ENCODE measurements around the gene HCRTR1. TPM values are rescaled to one million over a fixed set of nuclear protein-coding genes. Genes with fewer than 3 reads are reported as not detected.
A peak's percentile ranks its signal among the peaks of the same experiment; 100 is the strongest.

The HCRTR1 gene
- total and polyA plus RNA-seq, 8 donors = not detected

- H3K4me3 ChIP-seq = no peak overlapping the region
- DNase-seq = no peak
These were observed 47.3 kb upstream of the HCRTR1 start for GRCh38 chr1:31570228-31570627.

GRCh38 chr1:31570906-31571305 is 46.6 kb upstream of the HCRTR1 start:
- H3K9me3 ChIP-seq = no peaks in the 10 kb centered on the region
- H3K4me1 ChIP-seq = peaks cover 34 to 45% (median 34%) of the 10 kb centered on the region in 4 donors
- H3K4me3 ChIP-seq = no peak overlapping the region
- intact Hi-C loops (cut with DNase I; ENCODE audit: low total_unique reads) = no loop called here
- DNase-seq = no peak
- H3K27ac ChIP-seq = no peak overlapping the region
- no peaks in the 10 kb centered on the region for H3K27me3 ChIP-seq
- TF ChIP-seq POLR2A (IDR thresholded peaks at IDR 0.05) (no peak), EP300 (IDR thresholded peaks at IDR 0.05) (no peak), POLR2AphosphoS5 (IDR thresholded peaks at IDR 0.05) (no peak)
- TF ChIP-seq, protein P1, sequence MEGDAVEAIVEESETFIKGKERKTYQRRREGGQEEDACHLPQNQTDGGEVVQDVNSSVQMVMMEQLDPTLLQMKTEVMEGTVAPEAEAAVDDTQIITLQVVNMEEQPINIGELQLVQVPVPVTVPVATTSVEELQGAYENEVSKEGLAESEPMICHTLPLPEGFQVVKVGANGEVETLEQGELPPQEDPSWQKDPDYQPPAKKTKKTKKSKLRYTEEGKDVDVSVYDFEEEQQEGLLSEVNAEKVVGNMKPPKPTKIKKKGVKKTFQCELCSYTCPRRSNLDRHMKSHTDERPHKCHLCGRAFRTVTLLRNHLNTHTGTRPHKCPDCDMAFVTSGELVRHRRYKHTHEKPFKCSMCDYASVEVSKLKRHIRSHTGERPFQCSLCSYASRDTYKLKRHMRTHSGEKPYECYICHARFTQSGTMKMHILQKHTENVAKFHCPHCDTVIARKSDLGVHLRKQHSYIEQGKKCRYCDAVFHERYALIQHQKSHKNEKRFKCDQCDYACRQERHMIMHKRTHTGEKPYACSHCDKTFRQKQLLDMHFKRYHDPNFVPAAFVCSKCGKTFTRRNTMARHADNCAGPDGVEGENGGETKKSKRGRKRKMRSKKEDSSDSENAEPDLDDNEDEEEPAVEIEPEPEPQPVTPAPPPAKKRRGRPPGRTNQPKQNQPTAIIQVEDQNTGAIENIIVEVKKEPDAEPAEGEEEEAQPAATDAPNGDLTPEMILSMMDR (IDR thresholded peaks at IDR 0.05) = no peak
- no peaks in the 10 kb centered on the region for H3K36me3 ChIP-seq
- whole genome bisulfite sequencing, 5 donors = 69 to 98% (median 86%) methylated on average over 1 of the region's 1 CpG

More at GRCh38 chr1:31570228-31570627, 47.3 kb upstream of the HCRTR1 start:
- Histone ChIP-seq H3K27ac (no peak overlapping the region), H3K27me3 (no peaks in the 10 kb centered on the region), H3K36me3 (no peaks in the 10 kb centered on the region), H3K9me3 (no peaks in the 10 kb centered on the region), H3K4me1 (peaks cover 27 to 38% (median 28%) of the 10 kb centered on the region in 4 donors)
- intact Hi-C loops (cut with DNase I; ENCODE audit: low total_unique reads) = no loop called here
- WGBS, 5 donors = 86 to 97% (median 90%) methylated on average over 7 to 11 of the region's 11 CpGs
- TF ChIP-seq, protein P1 (IDR thresholded peaks at IDR 0.05) = no peak
- TF ChIP-seq EP300 (IDR thresholded peaks at IDR 0.05) = no peak
- TF ChIP-seq POLR2AphosphoS5 (IDR thresholded peaks at IDR 0.05) = no peak
- TF ChIP-seq POLR2A (IDR thresholded peaks at IDR 0.05) = no peak

DNA sequence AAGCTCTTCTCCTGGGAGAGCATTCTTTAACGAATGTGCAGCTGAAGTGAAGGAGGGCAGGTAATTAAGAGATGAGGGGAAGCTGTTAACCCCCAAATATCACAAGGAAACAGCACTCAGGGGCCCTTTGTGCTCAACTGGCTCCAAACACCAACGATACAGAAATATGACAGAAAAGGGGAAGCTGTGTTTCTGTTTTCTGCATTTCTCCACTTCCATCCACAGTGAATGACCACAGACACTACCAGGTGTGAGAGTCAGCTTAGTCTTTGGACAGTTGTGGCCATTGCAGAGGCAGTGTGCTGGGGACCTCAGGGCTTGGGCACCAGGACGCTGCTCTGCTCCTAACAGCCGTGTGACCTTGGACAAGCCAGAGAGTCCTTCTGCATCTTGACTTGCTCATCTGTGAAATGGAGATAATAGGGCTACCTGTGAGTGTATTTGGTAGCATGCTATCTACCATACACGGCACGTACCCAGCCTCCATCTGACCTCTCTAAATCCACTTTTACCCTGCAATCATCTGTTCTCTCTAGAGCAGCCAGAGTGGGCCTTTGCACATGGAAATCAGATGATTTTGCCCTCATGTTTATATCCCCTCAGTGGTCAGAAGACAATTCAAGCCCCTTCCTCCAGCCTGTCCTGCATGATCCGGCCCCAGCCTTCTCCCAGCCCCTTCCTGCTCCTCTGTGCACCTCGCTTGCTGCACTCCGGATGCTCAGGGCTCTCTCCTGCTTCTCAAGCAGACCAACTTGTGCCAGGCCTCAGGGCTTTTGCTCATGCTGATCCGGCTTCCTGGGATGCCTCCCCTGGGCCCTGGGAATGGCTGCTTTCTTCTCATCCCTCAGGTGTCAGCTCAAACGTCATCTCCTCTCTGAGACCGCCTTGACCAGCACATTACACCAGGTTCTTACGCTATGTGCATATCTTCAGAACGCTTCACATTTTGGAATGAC is 45.9 kb upstream of the HCRTR1 start:
- 84 to 89% (median 86%) methylated on average over 14 of the region's 14 CpGs for WGBS, 5 donors
- DNase-seq = no peak
- peaks cover 38 to 50% (median 40%) of the 10 kb centered on the region in 4 donors for H3K4me1 ChIP-seq
- peaks cover 0 to 6% (median 0%) of the 10 kb centered on the region in 3 donors for H3K27me3 ChIP-seq
- no peak overlapping the region for H3K27ac ChIP-seq
- H3K9me3 ChIP-seq = no peaks in the 10 kb centered on the region
- H3K4me3 ChIP-seq = no peak overlapping the region
- TF ChIP-seq, protein P1 (IDR thresholded peaks at IDR 0.05) = no peak
- TF ChIP-seq EP300 (IDR thresholded peaks at IDR 0.05) (no peak), POLR2AphosphoS5 (IDR thresholded peaks at IDR 0.05) (no peak), POLR2A (IDR thresholded peaks at IDR 0.05) (no peak)
- H3K36me3 ChIP-seq = no peaks in the 10 kb centered on the region
- intact Hi-C loops (cut with DNase I; ENCODE audit: low total_unique reads) = no loop called here

- peak overlapping the region; percentile 30 to 94 (median 92) for H3K27ac ChIP-seq
- TF ChIP-seq EP300 (IDR thresholded peaks at IDR 0.05) (no peak), POLR2A (IDR thresholded peaks at IDR 0.05) (no peak), POLR2AphosphoS5 (IDR thresholded peaks at IDR 0.05) (no peak)
- TF ChIP-seq, protein P1 (IDR thresholded peaks at IDR 0.05) = no peak
These were observed 45.0 kb upstream of the HCRTR1 start for GRCh38 chr1:31572323-31573104.

More at GRCh38 chr1:31572323-31573104, 45.0 kb upstream of the HCRTR1 start:
- H3K36me3 ChIP-seq = no peaks in the 10 kb centered on the region
- DNase-seq = no peak
- peaks cover 0 to 12% (median 0%) of the 10 kb centered on the region in 3 donors for H3K27me3 ChIP-seq
- 74 to 87% (median 80%) methylated on average over 7 of the region's 7 CpGs for WGBS, 5 donors
- intact Hi-C loops (cut with DNase I; ENCODE audit: low total_unique reads) = no loop called here
- H3K4me3 ChIP-seq = no peak overlapping the region
- no peaks in the 10 kb centered on the region for H3K9me3 ChIP-seq
- H3K4me1 ChIP-seq = peaks cover 38 to 50% (median 41%) of the 10 kb centered on the region in 4 donors
